ENCODE results near the gene GALNT13.

GALNT13 gene

DNA sequence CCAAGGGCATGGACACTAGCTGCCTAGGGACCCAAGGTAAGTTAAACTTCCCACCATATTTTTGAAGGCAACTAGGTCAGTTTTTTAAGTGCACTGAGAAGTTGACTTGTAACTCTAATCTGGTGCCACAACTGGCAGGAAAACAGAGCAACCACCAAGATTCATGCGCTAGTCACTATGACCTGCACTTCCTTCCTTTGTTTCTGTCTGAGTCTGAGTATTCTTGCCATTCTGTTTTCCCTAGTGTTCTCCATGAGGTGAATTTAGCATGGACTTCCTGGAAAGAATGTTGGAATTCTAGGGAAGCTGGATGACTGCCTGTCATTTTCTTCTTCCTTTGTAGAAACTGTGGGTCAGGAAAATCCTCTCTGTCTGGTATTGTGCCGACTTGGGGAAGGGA lies 249.0 kb downstream of the GALNT13 start:
- in situ Hi-C loops (cut with MboI; ENCODE audit: low sequenced_read_pairs), result no loop called here
- H3K4me1 ChIP-seq, result no peaks in the 10 kb centered on the region
- no peaks in the 10 kb centered on the region for H3K36me3 ChIP-seq (replicated peaks)
- H3K27me3 ChIP-seq (ENCODE audit: low read depth), result no peaks in the 10 kb centered on the region
- H3K9me3 ChIP-seq, result no peaks in the 10 kb centered on the region
- DNase-seq (ENCODE audit: low spot score in 2 of 2), result no peak
- H3K4me3 ChIP-seq, result no peak overlapping the region

DNA sequence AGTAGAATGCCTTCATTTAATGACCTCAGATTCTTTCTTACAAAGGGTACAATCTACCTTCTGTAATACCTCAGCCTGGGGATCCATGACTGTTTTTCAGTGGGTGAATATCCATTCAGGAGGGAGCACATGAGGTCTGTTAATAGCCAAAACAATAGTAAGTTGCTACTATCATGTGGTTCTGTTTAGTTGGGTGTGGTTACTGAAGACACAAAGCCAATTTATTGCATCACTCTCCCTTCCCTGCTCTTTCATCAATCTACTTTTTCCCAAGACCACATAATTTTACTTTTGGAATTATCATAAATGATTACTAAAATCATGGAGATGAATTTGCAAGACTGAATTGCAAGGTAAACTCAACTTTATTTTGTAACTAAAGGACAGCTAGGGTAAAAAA lies 254.2 kb downstream of the GALNT13 start:
- no peak overlapping the region for H3K4me3 ChIP-seq
- DNase-seq (ENCODE audit: low spot score in 2 of 2), result no peak
- in situ Hi-C loops (cut with MboI; ENCODE audit: low sequenced_read_pairs), result no loop called here
- H3K36me3 ChIP-seq (replicated peaks), result no peaks in the 10 kb centered on the region
- H3K9me3 ChIP-seq, result no peaks in the 10 kb centered on the region
- H3K27me3 ChIP-seq (ENCODE audit: low read depth), result no peaks in the 10 kb centered on the region
- no peaks in the 10 kb centered on the region for H3K4me1 ChIP-seq

DNA sequence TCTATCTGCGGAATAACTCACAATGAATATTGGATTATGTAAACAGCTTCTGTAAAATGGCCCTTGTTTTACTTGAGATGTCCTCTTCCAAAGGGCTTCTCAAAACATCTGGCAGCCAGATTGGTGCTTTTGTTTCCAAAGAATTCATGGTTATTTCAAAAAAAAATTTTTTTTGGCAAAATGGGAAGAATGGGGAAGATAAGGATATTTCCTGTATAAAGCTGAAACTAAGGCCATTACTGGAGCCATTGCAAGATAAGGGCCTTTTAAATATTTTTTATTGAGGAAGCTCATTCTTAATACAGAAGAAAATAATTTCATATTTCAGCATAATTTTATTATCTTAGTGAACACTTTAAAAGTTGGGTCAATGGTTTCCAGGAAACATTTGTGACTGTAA lies 259.1 kb downstream of the GALNT13 start:
- H3K36me3 ChIP-seq (replicated peaks), result no peaks in the 10 kb centered on the region
- H3K4me3 ChIP-seq, result no peak overlapping the region
- in situ Hi-C loops (cut with MboI; ENCODE audit: low sequenced_read_pairs), result no loop called here
- no peaks in the 10 kb centered on the region for H3K9me3 ChIP-seq
- H3K4me1 ChIP-seq, result no peaks in the 10 kb centered on the region
- no peaks in the 10 kb centered on the region for H3K27me3 ChIP-seq (ENCODE audit: low read depth)
- no peak for DNase-seq (ENCODE audit: low spot score in 2 of 2)

DNA sequence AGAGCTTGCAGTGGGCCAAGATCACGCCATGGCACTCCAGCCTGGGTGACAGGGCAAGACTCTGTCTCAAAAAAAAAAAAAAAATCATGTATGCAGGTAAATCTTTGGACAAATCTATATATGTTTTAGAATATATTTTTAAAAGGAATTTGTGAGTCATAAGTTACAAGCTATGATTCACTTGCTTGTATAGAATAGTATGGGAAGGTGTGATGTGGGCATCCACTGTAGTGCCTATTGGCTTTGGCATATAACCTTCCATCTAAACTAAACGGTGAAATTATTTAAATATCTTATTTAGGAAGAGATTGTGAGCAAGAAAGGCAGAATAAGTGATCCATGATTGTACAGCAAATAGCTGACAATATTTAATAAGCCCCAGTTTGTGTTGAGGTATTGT lies 261.1 kb downstream of the GALNT13 start:
- Histone ChIP-seq H3K9me3 (no peaks in the 10 kb centered on the region), H3K4me1 (no peaks in the 10 kb centered on the region), H3K36me3 (replicated peaks) (no peaks in the 10 kb centered on the region), H3K4me3 (no peak overlapping the region), H3K27me3 (ENCODE audit: low read depth) (no peaks in the 10 kb centered on the region)
- no peak for DNase-seq (ENCODE audit: low spot score in 2 of 2)
- in situ Hi-C loops (cut with MboI; ENCODE audit: low sequenced_read_pairs), result no loop called here

DNA sequence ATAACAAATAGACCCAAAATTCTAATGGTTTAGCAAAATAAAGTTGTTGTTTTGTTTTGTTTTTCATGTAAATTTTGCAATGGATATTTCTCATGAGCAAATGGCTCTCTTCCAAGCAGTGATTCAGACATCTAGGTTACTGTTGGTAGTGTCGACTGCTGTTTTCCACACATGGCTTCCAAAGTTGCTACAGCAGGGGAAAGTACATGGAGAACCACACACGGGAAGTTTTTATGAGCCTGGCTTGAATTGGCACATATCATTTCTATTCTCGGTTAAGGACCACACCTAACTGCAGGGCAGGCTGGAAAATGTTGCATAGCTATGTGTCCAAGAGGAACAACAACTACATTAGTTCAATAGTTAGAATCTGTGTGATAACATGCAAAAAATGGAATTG lies 262.1 kb downstream of the GALNT13 start:
- Histone ChIP-seq H3K27me3 (ENCODE audit: low read depth) (no peaks in the 10 kb centered on the region), H3K4me1 (no peaks in the 10 kb centered on the region), H3K9me3 (no peaks in the 10 kb centered on the region), H3K4me3 (no peak overlapping the region), H3K36me3 (replicated peaks) (no peaks in the 10 kb centered on the region)
- in situ Hi-C loops (cut with MboI; ENCODE audit: low sequenced_read_pairs), result no loop called here
- no peak for DNase-seq (ENCODE audit: low spot score in 2 of 2)

DNA sequence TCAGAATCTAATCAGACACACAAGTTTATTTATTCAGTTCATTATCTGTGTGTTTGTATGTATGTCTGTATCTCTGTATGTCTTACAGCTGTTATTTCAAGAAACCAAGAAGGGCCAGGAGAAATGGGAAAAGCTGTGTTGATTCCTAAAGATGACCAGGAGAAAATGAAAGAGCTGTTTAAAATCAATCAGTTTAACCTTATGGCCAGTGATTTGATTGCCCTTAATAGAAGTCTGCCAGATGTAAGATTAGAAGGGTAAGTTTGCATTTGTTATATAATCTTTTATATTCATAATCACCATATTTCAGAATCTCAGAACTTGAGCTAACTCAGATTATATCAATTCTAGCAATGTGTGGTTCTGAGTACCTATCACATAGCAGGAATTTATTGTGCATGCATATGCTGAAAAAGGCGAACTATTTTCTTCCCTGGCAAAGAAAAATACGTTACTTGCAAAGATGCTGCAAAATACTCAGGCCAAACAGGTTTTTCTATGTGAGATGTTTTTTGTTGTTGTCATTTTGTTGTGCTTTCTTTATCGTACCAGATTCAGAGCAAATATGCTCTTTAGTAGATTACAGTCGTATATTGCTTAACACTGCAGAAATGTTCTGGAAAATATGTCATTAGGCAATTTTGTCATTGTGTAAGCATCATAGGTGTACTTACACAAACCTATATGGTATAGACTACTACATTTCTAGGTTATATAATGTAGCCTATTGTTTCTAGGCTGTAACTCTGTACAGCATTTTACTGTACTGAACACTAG lies 268.7 kb downstream of the GALNT13 start:
- Histone ChIP-seq H3K36me3 (replicated peaks) (no peaks in the 10 kb centered on the region), H3K4me1 (no peaks in the 10 kb centered on the region; the same call in 1 of the 2 replicates), H3K27me3 (ENCODE audit: low read depth) (no peaks in the 10 kb centered on the region), H3K4me3 (no peak overlapping the region), H3K9me3 (no peaks in the 10 kb centered on the region)
- in situ Hi-C loops (cut with MboI; ENCODE audit: low sequenced_read_pairs), result no loop called here
- no peak for DNase-seq (ENCODE audit: low spot score in 2 of 2)

DNA sequence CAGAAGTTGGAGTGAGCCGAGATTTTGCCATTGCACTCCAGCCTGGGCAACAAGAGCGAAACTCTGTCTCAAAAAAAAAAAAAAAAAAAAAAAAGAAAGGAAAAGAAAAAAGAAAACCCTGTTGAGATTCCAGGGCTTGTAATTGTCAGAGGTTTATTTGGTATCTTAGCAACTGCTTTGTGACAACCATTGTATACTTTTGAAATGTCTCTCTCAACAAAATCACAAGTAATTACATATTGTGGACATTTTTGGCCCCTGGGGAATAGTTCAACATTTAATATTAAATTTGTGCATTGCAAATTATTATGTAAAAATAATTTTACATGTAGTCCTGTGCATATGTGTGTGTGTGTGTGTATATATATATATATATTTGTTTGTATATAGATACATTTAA lies 270.8 kb downstream of the GALNT13 start:
- Histone ChIP-seq H3K9me3 (no peaks in the 10 kb centered on the region), H3K36me3 (replicated peaks) (no peaks in the 10 kb centered on the region), H3K4me1 (peaks cover 5% of the 10 kb centered on the region), H3K27me3 (ENCODE audit: low read depth) (no peaks in the 10 kb centered on the region), H3K4me3 (no peak overlapping the region)
- in situ Hi-C loops (cut with MboI; ENCODE audit: low sequenced_read_pairs), result no loop called here
- DNase-seq (ENCODE audit: low spot score in 2 of 2), result peak in 1 of 2 experiments; percentile 27

DNA sequence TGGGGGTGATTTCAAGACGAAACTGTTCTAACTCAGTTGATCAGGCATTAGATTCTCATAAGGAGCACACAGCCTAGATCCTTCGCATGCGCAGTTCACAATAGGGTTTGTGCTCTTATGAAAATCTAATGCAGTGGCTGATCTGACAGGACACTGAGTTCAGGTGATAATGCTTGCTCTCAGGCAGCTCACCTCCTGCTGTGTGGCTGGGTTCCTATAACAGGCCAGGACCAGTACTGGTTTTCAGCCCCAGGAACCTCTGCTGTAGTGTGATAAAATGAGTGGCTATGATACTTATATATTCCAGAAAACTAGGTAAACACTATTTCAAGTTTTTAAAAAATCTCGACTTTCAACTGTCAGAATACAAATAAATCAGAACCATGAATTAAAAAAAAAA lies 271.4 kb downstream of the GALNT13 start:
- Histone ChIP-seq H3K9me3 (no peaks in the 10 kb centered on the region), H3K4me1 (peaks cover 5% of the 10 kb centered on the region), H3K27me3 (ENCODE audit: low read depth) (no peaks in the 10 kb centered on the region), H3K4me3 (no peak overlapping the region), H3K36me3 (replicated peaks) (no peaks in the 10 kb centered on the region)
- in situ Hi-C loops (cut with MboI; ENCODE audit: low sequenced_read_pairs), result no loop called here
- no peak for DNase-seq (ENCODE audit: low spot score in 2 of 2)

DNA sequence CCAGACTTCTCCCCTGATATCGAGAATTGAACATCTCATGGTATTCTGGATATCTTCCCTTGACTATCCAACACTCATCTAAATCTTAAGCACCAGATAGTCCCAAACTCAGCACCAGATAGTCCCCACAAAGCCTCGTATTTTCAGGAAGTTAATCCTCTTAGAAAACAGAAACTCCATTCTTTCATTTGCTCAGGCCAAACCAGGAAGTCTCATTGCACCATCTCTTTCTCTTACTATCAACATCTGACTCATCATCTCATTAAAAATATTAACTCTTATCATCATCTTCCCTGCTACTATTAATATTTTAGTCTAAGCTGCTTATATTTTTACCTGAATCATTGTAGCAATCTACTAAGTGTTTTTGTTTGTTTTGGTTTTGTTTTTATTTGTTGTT lies 286.4 kb downstream of the GALNT13 start:
- Histone ChIP-seq H3K4me3 (no peak overlapping the region), H3K27me3 (ENCODE audit: low read depth) (no peaks in the 10 kb centered on the region), H3K9me3 (no peaks in the 10 kb centered on the region), H3K36me3 (replicated peaks) (no peaks in the 10 kb centered on the region), H3K4me1 (no peaks in the 10 kb centered on the region)
- DNase-seq (ENCODE audit: low spot score in 2 of 2), result no peak
- in situ Hi-C loops (cut with MboI; ENCODE audit: low sequenced_read_pairs), result no loop called here

DNA sequence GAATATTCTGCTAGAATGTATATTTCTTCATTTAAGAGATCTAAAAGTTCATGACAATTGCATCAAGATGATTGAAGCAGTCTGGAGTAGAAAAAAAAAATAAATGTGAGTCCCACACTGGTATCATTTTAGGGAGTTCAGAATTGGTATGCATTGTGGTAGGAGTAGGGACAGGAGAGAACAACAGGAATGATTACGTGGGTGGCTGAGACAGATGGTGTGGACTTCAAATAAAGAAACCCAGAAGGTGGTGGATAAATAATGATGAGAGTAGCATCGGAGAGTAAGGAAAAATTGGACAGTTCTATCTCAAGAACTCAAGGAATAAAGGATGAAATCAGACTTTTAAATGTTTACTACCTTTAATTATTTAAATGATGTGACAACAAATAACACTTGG lies 289.6 kb downstream of the GALNT13 start:
- H3K36me3 ChIP-seq (replicated peaks), result no peaks in the 10 kb centered on the region
- H3K4me1 ChIP-seq, result no peaks in the 10 kb centered on the region
- no peaks in the 10 kb centered on the region for H3K27me3 ChIP-seq (ENCODE audit: low read depth)
- in situ Hi-C loops (cut with MboI; ENCODE audit: low sequenced_read_pairs), result no loop called here
- no peak overlapping the region for H3K4me3 ChIP-seq
- H3K9me3 ChIP-seq, result no peaks in the 10 kb centered on the region
- DNase-seq (ENCODE audit: low spot score in 2 of 2), result no peak

DNA sequence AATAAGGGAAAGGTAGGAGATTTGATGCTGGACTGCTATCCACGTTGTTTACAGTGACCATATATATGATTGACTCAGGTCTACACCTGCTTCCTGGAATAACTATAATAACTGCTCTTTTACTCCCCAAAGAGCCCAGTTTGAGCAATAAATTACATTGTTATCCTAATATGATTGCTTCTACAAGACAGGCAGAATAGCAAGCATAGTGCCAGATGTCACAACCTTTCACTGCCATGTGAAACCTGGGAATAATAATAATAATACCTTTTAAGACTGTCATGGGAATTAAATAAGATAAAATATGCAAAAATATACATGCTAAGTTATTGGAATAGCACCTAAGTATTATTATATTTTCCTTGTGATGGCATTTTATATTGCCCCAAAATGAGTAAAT lies 298.7 kb downstream of the GALNT13 start:
- no peak for DNase-seq (ENCODE audit: low spot score in 2 of 2)
- Histone ChIP-seq H3K4me1 (no peaks in the 10 kb centered on the region), H3K27me3 (ENCODE audit: low read depth) (no peaks in the 10 kb centered on the region), H3K9me3 (no peaks in the 10 kb centered on the region), H3K4me3 (no peak overlapping the region), H3K36me3 (replicated peaks) (no peaks in the 10 kb centered on the region)
- in situ Hi-C loops (cut with MboI; ENCODE audit: low sequenced_read_pairs), result no loop called here

DNA sequence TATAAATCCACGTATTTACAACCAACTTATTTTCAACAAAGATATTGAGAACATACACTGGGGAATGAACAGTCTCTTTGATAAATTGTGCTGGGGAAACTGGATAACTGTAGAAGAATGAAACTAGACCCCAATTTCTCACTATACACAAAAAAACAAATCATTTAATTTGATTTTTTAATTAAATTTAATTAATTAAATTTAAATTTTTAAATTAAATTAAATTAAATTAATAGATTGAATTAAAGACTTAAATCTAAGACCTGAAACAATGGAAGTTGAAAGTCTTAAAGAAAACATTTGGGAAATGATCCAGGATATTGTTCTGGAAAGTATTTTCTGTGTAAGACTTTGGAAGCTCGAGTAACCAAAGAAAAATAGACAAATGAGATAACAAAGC lies 301.4 kb downstream of the GALNT13 start:
- in situ Hi-C loops (cut with MboI; ENCODE audit: low sequenced_read_pairs), result no loop called here

DNA sequence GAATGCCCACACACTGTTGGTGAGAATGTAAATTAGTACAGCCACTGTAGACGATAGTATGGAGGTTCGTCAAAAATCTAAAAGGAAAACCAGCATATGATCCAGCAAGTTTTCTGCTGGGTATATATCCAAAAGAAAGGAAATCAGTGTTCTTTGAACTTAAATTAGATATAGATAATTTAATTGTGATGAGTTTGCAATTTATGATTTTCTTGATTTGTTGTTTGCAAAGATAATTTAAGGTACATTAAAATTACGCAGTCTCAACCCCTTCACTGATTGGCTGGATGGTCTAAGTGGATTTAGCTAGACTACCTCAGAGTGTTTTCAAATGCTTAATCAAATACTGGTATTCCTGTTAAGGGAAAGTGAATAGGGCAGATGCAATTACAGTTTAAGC lies 302.2 kb downstream of the GALNT13 start:
- no peaks in the 10 kb centered on the region for H3K4me1 ChIP-seq

More for the DNA sequence above, 301.4 kb downstream of the GALNT13 start:
- Histone ChIP-seq H3K9me3 (no peaks in the 10 kb centered on the region), H3K4me1 (no peaks in the 10 kb centered on the region), H3K4me3 (no peak overlapping the region), H3K27me3 (ENCODE audit: low read depth) (no peaks in the 10 kb centered on the region), H3K36me3 (replicated peaks) (no peaks in the 10 kb centered on the region)
- DNase-seq (ENCODE audit: low spot score in 2 of 2), result no peak

DNA sequence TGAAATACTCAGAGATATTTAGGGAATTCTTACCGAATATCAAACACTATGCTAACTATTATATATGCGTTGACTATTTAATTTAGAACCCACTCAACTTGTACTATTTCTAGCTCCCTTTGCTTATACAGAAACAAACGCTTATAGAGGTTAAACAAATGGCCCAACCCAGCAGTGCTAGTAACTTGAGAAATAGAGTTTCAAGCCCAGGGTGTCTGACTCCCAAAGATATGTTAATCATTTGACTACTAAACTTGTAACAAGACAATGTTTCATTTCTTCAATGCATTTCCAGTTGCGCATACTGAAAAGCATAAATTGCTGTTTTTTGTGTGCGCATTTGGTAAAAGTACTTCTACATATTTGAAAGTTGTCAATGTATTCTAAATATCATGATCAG lies 310.3 kb downstream of the GALNT13 start:
- DNase-seq (ENCODE audit: low spot score in 2 of 2), result no peak
- Histone ChIP-seq H3K27me3 (ENCODE audit: low read depth) (no peaks in the 10 kb centered on the region), H3K36me3 (replicated peaks) (no peaks in the 10 kb centered on the region), H3K9me3 (no peaks in the 10 kb centered on the region), H3K4me1 (no peaks in the 10 kb centered on the region), H3K4me3 (no peak overlapping the region)
- in situ Hi-C loops (cut with MboI; ENCODE audit: low sequenced_read_pairs), result no loop called here

More for the DNA sequence above, 302.2 kb downstream of the GALNT13 start:
- H3K36me3 ChIP-seq (replicated peaks), result no peaks in the 10 kb centered on the region
- H3K27me3 ChIP-seq (ENCODE audit: low read depth), result no peaks in the 10 kb centered on the region
- H3K9me3 ChIP-seq, result no peaks in the 10 kb centered on the region
- no peak overlapping the region for H3K4me3 ChIP-seq
- no peak for DNase-seq (ENCODE audit: low spot score in 2 of 2)
- in situ Hi-C loops (cut with MboI; ENCODE audit: low sequenced_read_pairs), result no loop called here

DNA sequence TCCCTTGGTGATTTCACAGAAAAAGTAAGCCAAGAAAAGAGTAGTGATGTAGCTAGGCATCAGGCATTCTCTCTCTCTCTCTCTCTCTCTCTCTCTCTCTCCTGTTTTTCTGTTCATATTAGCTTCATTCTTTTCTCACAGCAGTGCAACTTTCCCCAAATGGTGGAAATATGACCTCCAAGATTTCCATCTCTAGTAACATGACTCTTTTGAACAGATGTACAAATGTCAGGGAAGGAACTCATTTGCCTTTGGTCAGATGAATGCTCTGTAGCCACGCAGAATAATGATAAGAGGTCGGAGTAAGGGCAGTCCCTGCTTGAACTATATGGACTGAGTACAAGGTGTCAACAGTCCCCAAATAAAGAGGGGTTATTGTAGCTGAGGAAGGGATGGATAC lies 316.2 kb downstream of the GALNT13 start:
- Histone ChIP-seq H3K4me1 (peaks cover 3% of the 10 kb centered on the region; the same call in 1 of the 2 replicates), H3K27me3 (ENCODE audit: low read depth) (no peaks in the 10 kb centered on the region), H3K9me3 (no peaks in the 10 kb centered on the region), H3K4me3 (no peak overlapping the region), H3K36me3 (replicated peaks) (no peaks in the 10 kb centered on the region)
- in situ Hi-C loops (cut with MboI; ENCODE audit: low sequenced_read_pairs), result no loop called here
- DNase-seq (ENCODE audit: low spot score in 2 of 2), result no peak

Measured in HAP-1 (cell line).